ENCODE measurements around the gene FBLN1. TPM values are rescaled to one million over a fixed set of nuclear protein-coding genes. Genes with fewer than 3 reads are reported as not detected.

FBLN1 gene
- total and polyA plus RNA-seq, 2 of the 8 experiments (the other 6 are each of a cell fraction or from before 2014, with no cell fraction given) = 159 to 168 TPM

GRCh38 chr22:45553351-45554039 is 50.8 kb downstream of the FBLN1 start (continued):
- no peak for TF ChIP-seq CHD7 (IDR thresholded peaks at IDR 0.05; ENCODE audit: insufficient replicate concordance, low read length)
- no peak for TF ChIP-seq POLR2AphosphoS5 (IDR thresholded peaks at IDR 0.05; ENCODE audit: low read depth, low read length)
- no peak for TF ChIP-seq SRF (IDR thresholded peaks at IDR 0.05; ENCODE audit: low read depth, low read length)
- TF ChIP-seq EZH2 (IDR thresholded peaks at IDR 0.05; ENCODE audit: low read depth, low read length, severe bottlenecking) = no peak
- TF ChIP-seq BCL11A (IDR thresholded peaks at IDR 0.05; ENCODE audit: low read depth in 2 of 2, low read length in 2 of 2) = no peak
- 0 out of 2 replicates have a peak, but pooled peaks have one; percentile 20 for TF ChIP-seq TBP (IDR thresholded peaks at IDR 0.05; ENCODE audit: low read depth, low read length)
- TF ChIP-seq TCF12 (IDR thresholded peaks at IDR 0.05; ENCODE audit: low read depth, low read length) = no peak
- TF ChIP-seq BRCA1 (IDR thresholded peaks at IDR 0.05; ENCODE audit: low read depth, low read length) = no peak
- peak; percentile 60; the same call in 1 of the 2 replicates for TF ChIP-seq TEAD4 (IDR thresholded peaks at IDR 0.05; ENCODE audit: low read depth, low read length)
- peak; percentile 87 for TF ChIP-seq YY1 (IDR thresholded peaks at IDR 0.05; ENCODE audit: low read depth, low read length)
- no peak for TF ChIP-seq ZNF274 (IDR thresholded peaks at IDR 0.05; ENCODE audit: borderline replicate concordance, extremely low read depth, low read length)

Measured in H1 (cell line).